Hepatocyte (in vitro differentiated cells): ENCODE measurements around the gene YES1.

Source experiments
- EZH2phosphoT487 ChIP-seq: fragments of 200-600 bp; sonication (generic); IDR thresholded peaks from one replicate; pipeline ENCODE4 v1.6.1; 2018; ENCODE audit warnings: antibody characterized with exemption, mild to moderate bottlenecking, low read depth, moderate library complexity; ENCODE audit not compliant: unreplicated experiment, severe bottlenecking
- TF ChIP-seq, protein P1 (sequence below): fragments of 200-600 bp; sonication (generic); IDR thresholded peaks from 2 replicates; pipeline ENCODE4 v1.5.1; 2016; ENCODE audit warnings: antibody characterized with exemption, mild to moderate bottlenecking; ENCODE audit not compliant: poor library complexity

DNA sequence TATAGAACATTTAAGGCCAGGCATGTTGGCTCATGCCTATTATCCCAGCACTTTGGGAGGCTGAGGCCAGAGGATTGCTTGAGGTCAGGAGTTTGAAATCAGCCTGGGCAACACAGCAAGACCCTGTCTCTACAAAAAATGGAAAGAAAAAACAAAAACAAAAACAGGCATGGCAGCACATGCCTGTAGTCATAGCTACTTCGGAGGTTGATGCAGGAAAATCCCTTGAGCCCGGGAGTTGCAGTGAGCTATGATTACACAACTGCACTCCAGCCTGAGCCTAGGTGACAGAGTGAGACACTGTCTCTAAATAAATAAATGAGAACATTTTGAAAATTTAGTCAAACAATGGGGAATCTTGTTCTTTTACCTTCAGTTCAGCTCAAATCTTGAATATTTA, 12.1 kb upstream of the YES1 start:
- TF ChIP-seq EZH2phosphoT487, result no peak
- TF ChIP-seq, protein P1, sequence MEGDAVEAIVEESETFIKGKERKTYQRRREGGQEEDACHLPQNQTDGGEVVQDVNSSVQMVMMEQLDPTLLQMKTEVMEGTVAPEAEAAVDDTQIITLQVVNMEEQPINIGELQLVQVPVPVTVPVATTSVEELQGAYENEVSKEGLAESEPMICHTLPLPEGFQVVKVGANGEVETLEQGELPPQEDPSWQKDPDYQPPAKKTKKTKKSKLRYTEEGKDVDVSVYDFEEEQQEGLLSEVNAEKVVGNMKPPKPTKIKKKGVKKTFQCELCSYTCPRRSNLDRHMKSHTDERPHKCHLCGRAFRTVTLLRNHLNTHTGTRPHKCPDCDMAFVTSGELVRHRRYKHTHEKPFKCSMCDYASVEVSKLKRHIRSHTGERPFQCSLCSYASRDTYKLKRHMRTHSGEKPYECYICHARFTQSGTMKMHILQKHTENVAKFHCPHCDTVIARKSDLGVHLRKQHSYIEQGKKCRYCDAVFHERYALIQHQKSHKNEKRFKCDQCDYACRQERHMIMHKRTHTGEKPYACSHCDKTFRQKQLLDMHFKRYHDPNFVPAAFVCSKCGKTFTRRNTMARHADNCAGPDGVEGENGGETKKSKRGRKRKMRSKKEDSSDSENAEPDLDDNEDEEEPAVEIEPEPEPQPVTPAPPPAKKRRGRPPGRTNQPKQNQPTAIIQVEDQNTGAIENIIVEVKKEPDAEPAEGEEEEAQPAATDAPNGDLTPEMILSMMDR, result no peak
